ENCODE measurements around the gene FGF6.
A peak's percentile ranks its signal among the peaks of the same experiment; 100 is the strongest.
"Not testable (repeated sequence)": the region's sequence is repeated elsewhere in the genome, so short reads cannot be mapped to it uniquely, and the experiment has no call there.

Gene FGF6

DNA sequence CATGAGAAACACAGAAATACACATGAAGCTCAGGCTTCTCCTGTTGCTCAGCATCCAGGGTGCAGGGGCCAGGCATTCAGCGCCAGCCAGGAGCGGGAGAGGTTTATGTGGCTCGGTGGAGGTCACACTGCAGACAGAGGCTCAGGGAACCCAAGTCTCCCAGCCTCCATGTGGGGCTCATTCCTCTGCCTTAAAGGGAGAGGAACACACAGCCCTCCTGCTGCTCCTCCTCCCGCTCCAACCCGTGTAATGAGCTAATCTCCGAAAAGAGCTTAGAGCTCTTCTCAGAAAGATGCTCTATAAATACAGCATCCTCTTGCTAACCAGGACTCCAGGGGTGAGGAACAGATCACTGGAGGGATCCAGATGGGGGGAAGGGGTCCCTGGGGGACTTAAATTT, 28.2 kb downstream of the FGF6 start:
- H3K27me3 ChIP-seq (ENCODE audit: insufficient read depth, low read depth, severe bottlenecking): no peaks in the 10 kb centered on the region
- TF ChIP-seq, protein P1, sequence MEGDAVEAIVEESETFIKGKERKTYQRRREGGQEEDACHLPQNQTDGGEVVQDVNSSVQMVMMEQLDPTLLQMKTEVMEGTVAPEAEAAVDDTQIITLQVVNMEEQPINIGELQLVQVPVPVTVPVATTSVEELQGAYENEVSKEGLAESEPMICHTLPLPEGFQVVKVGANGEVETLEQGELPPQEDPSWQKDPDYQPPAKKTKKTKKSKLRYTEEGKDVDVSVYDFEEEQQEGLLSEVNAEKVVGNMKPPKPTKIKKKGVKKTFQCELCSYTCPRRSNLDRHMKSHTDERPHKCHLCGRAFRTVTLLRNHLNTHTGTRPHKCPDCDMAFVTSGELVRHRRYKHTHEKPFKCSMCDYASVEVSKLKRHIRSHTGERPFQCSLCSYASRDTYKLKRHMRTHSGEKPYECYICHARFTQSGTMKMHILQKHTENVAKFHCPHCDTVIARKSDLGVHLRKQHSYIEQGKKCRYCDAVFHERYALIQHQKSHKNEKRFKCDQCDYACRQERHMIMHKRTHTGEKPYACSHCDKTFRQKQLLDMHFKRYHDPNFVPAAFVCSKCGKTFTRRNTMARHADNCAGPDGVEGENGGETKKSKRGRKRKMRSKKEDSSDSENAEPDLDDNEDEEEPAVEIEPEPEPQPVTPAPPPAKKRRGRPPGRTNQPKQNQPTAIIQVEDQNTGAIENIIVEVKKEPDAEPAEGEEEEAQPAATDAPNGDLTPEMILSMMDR (IDR thresholded peaks at IDR 0.05; ENCODE audit: low read depth, low read length): no peak
- no peaks in the 10 kb centered on the region for H3K36me3 ChIP-seq
- no peaks in the 10 kb centered on the region for H3K9me3 ChIP-seq (ENCODE audit: severe bottlenecking)
- peak; percentile 63 for DNase-seq
- H3K27ac ChIP-seq: no peak overlapping the region
- H3K4me3 ChIP-seq (ENCODE audit: low read depth, low read length): no peak overlapping the region

DNA sequence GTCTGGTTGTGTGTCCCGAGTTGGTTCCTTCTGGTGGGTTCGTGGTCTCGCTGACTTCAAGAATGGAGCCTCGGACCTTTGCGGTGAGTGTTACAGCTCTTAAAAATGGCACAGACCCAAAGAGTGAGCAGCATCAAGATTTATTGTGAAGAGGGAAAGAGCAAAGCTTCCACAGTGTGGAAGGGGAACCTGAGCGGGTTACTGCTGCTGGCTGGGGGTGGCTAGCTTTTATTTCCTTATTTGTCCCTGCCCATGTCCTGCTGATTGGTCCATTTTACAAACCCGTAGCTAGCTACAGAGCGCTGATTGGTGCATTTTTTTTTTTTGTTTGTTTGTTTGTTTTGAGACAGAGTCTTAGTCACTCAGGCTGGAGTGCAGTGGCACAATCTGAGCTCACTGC, 29.3 kb downstream of the FGF6 start:
- no peak for DNase-seq
- TF ChIP-seq, protein P1 (IDR thresholded peaks at IDR 0.05; ENCODE audit: low read depth, low read length): no peak
- no peak overlapping the region for H3K27ac ChIP-seq
- H3K27me3 ChIP-seq (ENCODE audit: insufficient read depth, low read depth, severe bottlenecking): no peaks in the 10 kb centered on the region
- no peaks in the 10 kb centered on the region for H3K9me3 ChIP-seq (ENCODE audit: severe bottlenecking)
- no peak overlapping the region for H3K4me3 ChIP-seq (ENCODE audit: low read depth, low read length)
- no peaks in the 10 kb centered on the region for H3K36me3 ChIP-seq

DNA sequence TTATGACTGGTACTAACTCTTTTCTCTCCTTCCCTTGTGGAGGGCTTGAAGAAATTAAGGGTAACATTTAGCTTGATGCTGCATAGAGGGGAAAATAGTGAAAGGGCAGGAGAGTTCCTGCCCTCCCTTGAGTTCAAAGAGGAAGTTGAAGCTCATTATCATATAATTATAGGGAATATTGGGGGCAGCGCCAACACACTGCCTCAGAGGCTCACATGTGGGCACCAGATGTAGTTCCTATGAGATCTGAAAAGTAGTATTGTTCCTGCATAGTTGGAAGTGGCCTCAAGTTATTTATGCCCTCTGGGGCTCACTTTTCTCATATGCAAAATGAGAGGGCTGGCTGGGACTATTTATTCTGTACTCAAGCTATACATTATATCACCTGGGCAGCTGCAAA, 33.1 kb downstream of the FGF6 start:
- DNase-seq: no peak
- Histone ChIP-seq H3K9me3 (ENCODE audit: severe bottlenecking) (no peaks in the 10 kb centered on the region), H3K36me3 (no peaks in the 10 kb centered on the region), H3K27me3 (ENCODE audit: insufficient read depth, low read depth, severe bottlenecking) (no peaks in the 10 kb centered on the region), H3K27ac (no peak overlapping the region), H3K4me3 (ENCODE audit: low read depth, low read length) (no peak overlapping the region)
- TF ChIP-seq, protein P1 (IDR thresholded peaks at IDR 0.05; ENCODE audit: low read depth, low read length): no peak

DNA sequence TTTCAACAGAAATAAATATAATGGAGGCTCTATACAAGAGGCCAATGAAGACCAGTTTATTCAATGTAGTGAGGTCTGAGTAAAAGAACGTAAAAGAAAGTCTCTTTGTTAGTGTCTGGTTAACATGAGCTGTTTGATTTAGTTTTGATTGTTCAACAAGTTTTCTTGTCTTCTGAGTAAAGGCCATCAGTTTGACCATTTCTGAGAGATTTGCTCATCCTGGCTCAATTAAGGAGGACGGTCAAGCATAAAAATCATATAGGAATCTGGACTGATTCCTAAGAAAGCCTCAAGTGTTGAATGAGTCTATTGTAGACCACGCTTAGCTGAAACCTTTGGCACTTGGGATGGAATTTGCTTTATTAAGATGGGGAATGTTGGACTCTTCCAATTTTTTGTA, 33.6 kb downstream of the FGF6 start:
- Histone ChIP-seq H3K27me3 (ENCODE audit: insufficient read depth, low read depth, severe bottlenecking) (no peaks in the 10 kb centered on the region), H3K9me3 (ENCODE audit: severe bottlenecking) (no peaks in the 10 kb centered on the region), H3K4me3 (ENCODE audit: low read depth, low read length) (no peak overlapping the region), H3K36me3 (no peaks in the 10 kb centered on the region), H3K27ac (no peak overlapping the region)
- TF ChIP-seq, protein P1 (IDR thresholded peaks at IDR 0.05; ENCODE audit: low read depth, low read length): no peak
- no peak for DNase-seq

DNA sequence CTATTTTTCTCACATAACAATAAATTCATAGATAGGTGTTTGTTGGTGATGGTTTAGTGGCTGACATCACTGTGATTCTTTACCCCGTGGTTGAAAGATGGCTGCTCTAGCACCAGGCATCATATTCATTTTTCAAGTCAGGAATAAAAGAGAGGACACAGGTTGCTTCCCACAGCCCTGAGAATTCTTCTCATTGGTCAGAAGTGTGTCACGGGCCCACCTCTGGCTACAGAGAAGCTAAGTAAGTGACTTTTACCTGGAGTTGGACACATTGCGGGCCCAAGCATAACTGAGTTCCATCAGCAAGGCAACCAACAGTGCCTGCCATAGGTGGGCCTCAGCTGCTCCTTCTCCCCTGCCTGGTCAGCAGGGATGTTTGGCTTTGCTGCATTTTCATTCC, 38.5 kb downstream of the FGF6 start:
- H3K27me3 ChIP-seq (ENCODE audit: insufficient read depth, low read depth, severe bottlenecking): no peaks in the 10 kb centered on the region
- H3K4me3 ChIP-seq (ENCODE audit: low read depth, low read length): no peak overlapping the region
- no peak overlapping the region for H3K27ac ChIP-seq
- no peaks in the 10 kb centered on the region for H3K9me3 ChIP-seq (ENCODE audit: severe bottlenecking)
- TF ChIP-seq, protein P1 (IDR thresholded peaks at IDR 0.05; ENCODE audit: low read depth, low read length): no peak
- DNase-seq: no peak
- no peaks in the 10 kb centered on the region for H3K36me3 ChIP-seq

DNA sequence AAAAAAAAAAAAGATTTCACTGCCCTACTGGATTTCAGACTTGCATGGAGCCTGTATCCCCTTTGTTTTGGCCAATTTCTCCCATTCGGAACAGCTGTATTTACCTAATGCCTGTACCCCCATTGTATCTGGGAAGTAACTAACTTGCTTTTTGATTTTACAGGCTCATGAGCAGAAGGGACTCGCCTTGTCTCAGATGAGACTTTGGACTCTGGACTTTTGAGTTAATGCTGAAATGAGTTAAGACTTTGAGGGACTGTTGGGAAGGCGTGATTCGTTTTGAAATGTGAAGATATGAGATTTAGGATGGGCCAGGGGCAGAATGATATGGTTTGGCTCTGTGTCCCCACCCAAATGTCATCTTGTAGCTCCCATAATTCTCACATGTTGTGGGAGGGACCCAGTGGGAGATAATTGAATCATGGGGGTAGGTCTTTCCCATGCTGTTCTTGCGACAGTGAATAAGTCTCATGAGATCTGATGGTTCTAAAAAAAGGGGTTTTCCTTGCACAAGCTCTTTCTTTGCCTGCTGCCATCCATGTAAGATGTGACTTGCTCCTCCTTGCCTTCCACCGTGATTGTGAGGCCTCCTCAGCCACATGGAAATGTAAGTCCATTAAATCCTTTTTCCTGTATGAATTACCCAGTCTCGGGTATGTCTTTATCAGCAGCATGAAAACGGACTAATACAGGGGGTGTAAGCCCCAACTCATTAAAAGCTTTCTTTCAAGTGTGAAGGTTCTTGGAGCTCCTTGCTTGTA, 40.6 kb downstream of the FGF6 start:
- H3K27me3 ChIP-seq (ENCODE audit: insufficient read depth, low read depth, severe bottlenecking); H3K4me3 ChIP-seq (ENCODE audit: low read depth, low read length); H3K27ac ChIP-seq; H3K9me3 ChIP-seq (ENCODE audit: severe bottlenecking); H3K36me3 ChIP-seq; DNase-seq: not testable (repeated sequence)
